Measurements from ENCODE around the gene LIPG.
"Not testable (repeated sequence)": the region's sequence is repeated elsewhere in the genome, so short reads cannot be mapped to it uniquely, and the experiment has no call there.

The LIPG gene

DNA sequence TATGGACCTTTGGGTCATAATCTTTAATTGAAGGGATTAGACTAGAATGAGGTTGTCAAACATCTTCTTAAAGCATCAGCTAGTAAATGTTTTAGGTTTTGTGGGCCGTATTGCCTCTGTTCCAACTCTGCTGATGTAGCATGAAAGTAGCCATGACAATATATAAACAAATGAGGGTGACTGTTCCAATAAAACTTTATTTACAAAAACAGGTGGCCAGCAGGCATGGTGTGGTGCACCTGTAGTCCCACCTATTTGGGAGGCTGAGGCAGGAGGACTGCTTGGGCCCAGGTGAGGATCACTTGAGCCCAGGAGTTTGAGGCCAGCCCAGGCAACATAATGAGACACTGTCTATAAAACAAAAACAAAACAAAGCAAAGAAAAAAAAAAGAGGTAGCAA, 18.4 kb downstream of the LIPG start:
- TF ChIP-seq, protein P1, sequence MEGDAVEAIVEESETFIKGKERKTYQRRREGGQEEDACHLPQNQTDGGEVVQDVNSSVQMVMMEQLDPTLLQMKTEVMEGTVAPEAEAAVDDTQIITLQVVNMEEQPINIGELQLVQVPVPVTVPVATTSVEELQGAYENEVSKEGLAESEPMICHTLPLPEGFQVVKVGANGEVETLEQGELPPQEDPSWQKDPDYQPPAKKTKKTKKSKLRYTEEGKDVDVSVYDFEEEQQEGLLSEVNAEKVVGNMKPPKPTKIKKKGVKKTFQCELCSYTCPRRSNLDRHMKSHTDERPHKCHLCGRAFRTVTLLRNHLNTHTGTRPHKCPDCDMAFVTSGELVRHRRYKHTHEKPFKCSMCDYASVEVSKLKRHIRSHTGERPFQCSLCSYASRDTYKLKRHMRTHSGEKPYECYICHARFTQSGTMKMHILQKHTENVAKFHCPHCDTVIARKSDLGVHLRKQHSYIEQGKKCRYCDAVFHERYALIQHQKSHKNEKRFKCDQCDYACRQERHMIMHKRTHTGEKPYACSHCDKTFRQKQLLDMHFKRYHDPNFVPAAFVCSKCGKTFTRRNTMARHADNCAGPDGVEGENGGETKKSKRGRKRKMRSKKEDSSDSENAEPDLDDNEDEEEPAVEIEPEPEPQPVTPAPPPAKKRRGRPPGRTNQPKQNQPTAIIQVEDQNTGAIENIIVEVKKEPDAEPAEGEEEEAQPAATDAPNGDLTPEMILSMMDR (IDR thresholded peaks at IDR 0.05; ENCODE audit: low read depth, low read length), result no peak
- no peak for DNase-seq (ENCODE audit: extremely low read depth, low read depth)

DNA sequence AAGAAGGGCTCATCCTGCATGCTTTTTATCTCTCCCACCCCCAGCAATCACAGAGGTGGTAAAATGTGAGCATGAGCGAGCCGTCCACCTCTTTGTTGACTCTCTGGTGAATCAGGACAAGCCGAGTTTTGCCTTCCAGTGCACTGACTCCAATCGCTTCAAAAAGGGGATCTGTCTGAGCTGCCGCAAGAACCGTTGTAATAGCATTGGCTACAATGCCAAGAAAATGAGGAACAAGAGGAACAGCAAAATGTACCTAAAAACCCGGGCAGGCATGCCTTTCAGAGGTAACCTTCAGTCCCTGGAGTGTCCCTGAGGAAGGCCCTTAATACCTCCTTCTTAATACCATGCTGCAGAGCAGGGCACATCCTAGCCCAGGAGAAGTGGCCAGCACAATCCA, 19.5 kb downstream of the LIPG start:
- TF ChIP-seq, protein P1 (IDR thresholded peaks at IDR 0.05; ENCODE audit: low read depth, low read length), result no peak
- DNase-seq (ENCODE audit: extremely low read depth, low read depth), result no peak

DNA sequence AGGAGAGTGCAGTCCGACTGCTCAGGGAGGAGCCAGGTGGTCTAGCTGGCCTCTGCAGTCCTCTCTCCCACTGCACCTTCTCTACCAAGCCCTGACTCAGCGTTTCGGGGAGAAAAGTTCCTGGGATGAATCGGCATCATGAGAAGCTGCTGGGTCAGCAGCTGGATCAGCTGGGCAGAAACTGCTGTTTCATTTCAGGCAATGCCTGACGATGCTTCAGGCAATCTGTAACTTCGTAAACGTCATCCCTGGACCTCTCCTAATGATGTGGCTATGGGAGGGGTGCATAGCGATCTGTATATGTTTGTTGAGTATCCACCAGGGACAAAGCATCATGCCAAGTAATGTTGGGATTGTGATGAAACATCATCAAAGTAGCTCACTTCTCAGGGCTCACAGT, 20.7 kb downstream of the LIPG start:
- TF ChIP-seq, protein P1 (IDR thresholded peaks at IDR 0.05; ENCODE audit: low read depth, low read length), result no peak
- no peak for DNase-seq (ENCODE audit: extremely low read depth, low read depth)

DNA sequence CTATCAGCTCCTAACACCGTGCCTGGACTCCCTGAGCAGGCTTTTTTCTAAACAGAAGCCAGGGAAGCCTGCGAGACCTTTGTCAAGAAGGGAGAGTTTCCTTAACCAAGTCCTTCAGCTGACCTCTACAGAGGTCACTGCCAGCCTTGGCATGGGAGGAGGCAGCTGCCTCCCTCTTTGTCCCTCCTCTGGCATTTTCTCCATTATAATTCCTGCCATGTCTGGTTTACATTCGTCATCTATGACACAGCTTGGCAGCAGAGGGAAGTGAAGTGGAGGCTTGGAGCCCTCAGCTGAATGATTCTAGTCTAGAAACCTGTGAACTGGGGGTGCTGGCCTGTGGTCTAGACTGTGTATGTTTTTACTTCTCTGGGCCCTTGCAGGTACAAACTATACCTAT, 22.5 kb downstream of the LIPG start:
- DNase-seq (ENCODE audit: extremely low read depth, low read depth), result no peak
- TF ChIP-seq, protein P1 (IDR thresholded peaks at IDR 0.05; ENCODE audit: low read depth, low read length), result no peak

DNA sequence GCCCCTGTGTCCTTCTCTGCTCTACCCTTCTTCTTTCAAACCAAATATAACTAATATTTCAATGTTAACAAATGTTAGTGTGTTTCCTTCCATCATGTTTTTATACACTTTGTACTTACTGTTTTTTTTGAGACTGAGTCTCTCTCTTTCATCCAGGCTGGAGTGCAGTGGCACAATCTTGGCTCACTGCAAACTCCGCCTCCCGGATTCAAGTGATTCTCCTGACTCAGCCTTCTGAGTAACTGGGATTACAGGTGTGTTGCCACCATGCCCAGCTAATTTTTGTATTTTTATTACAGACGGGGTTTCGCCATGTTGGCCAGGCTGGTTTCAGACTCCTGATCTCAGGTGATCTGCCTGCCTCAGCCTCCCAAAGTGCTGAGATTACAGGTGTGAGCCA, 23.1 kb downstream of the LIPG start:
- not testable (repeated sequence) for DNase-seq (ENCODE audit: extremely low read depth, low read depth)

DNA sequence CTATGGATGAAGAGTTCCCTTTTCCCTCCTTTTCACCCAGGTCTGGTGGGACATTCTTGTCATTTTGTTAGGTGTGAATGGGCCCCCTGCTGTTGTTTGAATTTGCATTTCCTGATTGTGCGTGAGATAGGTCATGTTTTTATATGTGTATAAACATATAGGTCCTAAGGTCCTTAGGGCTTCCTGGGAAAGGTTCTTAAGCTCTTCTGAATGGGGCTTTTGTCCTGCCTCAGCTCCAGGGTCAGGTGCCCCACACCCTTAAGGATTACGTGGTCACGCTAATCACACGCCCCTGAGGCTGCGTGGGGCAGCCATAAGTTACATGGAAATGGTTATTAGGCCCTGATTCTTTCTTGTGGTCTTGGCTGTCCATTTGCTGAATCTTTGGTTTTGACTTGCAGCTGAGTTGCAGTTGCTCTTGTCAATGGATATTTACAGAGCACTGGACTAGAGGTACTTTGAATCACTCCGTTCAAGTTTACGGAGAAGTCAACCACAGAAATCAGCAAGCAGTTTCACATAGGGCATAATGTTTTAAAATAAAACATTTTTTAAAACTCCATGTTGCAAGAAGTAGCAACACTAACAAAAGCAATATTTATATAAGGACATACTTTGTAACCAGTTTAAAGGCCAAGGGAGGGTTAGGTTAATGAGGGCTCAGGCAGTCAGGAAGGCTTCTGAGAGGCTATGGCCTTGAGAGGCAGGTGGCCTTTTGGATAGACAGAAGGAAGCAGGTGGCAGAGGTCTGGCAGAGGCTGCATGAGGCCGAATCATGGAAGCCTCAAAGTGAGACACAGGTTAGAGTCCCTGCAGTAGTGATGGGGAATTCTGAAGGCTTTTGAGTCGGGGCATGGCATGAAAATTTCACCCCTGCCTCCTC, 24.2 kb downstream of the LIPG start:
- TF ChIP-seq, protein P1 (IDR thresholded peaks at IDR 0.05; ENCODE audit: low read depth, low read length), result no peak

DNA sequence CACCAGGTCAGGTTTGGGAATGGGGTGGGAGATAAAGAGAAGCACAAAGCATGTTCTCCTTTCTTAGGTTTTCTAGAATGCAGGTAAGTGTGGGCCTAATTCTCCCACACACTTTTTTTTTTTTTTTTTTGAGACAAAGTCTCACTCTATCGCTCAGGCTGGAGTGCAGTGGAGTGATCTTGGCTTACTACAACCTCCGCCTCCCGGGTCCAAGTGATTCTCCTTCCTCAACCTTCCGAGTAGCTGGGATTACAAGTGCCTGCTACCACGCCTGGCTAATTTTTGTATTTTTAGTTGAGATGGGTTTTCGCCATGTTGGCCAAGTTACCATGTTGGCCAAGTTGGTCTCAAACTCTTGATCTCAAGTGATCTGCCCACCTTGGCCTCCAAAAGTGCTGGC, 26.3 kb downstream of the LIPG start:
- no peak for DNase-seq (ENCODE audit: extremely low read depth, low read depth)
- TF ChIP-seq, protein P1 (IDR thresholded peaks at IDR 0.05; ENCODE audit: low read depth, low read length), result no peak

More for the DNA sequence above, 24.2 kb downstream of the LIPG start:
- no peak for DNase-seq (ENCODE audit: extremely low read depth, low read depth)

DNA sequence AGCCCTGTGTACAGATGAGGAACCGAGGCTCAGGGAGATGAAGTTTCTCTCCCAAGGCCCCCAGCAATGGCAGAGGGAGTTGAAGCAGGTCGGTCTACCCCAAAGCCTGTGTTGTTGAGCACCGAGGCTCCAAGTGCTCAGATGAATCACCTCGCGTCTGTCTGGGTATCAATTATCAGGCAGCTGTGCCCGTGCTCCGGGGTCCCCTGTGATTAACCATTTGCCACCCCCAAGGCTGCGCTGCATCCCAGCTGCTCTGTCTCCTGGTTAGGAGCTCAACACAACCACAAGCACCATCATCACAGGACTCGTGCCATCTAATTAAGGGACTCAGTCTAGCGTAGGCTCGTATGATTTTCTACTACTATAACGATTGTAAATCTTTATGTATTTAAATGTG, 27.1 kb downstream of the LIPG start:
- TF ChIP-seq, protein P1 (IDR thresholded peaks at IDR 0.05; ENCODE audit: low read depth, low read length), result no peak
- no peak for DNase-seq (ENCODE audit: extremely low read depth, low read depth)
